ENCODE results near the gene NRL. TPM values are rescaled to one million over a fixed set of nuclear protein-coding genes. Genes with fewer than 3 reads are reported as not detected.

Gene NRL
- total RNA-seq, 1 experiment from 2014 or later, result 0.66 TPM

DNA sequence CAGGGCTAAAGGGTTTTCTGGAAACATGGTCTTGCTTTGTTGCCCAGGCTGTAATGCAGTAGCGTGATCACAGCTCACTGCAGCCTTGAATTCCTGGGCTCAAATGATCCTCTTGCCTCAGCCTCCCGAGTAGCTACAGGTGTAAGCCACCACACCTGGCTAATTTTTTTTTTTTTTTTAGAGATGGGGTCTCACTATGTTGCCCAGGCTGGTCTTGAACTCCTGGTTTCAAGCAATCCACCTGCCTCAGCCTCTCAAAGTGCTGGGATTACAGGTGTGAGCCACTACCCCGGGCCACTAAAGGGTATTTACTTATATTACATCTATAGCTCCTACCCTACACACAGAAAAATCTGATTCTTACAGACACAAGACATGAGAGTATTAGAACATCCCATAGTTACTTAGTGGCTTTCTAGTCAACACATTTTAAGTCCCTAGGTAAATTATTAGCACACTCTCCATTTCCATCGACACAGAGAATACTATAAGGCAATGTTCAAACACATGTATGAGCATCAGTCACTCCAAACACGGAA is 6.3 kb downstream of the NRL start:
- H3K4me1 ChIP-seq (ENCODE audit: control insufficient read depth in 1 of 2, insufficient read depth in 2 of 2, low read length in 2 of 2), result peaks cover 2 to 9% of the 10 kb centered on the region in 2 experiments; a peak in 3 of 4 replicates
- ChIA-PET RAD21 (ENCODE audit: low non-redundant PET in 1 of 2, low total read pairs in 2 of 2, uncharacterized antibody in 2 of 2, unreplicated experiment in 2 of 2) (interaction anchor here (0.8 to 2.6 kb wide), 6 partner anchors 14 to 57 kb away, joined by 3 to 26 read pairs (median 7); partner anchors contain the start of genes PCK2 (in 2 of the 2) and CARMIL3 (in 1 of the 2)), CTCF (interaction anchor here (0.7 to 5.5 kb wide), 20 partner anchors 10 to 520 kb away, joined by 3 to 116 read pairs (median 5); partner anchors contain the start of genes CARMIL3, DHRS4L2, EMC9 and IRF9), POLR2A (interaction anchor here (0.5 to 1.6 kb wide), 10 partner anchors 15 to 133 kb away, joined by 3 to 18 read pairs (median 4); partner anchors contain the start of genes CARMIL3, PCK2, PSME1 and PSME2)
- peak overlapping the region; percentile 50 for H3K4me2 ChIP-seq (ENCODE audit: low read length)
- H2AFZ ChIP-seq (ENCODE audit: low read depth, low read length, poor library complexity, severe bottlenecking), result peak overlapping the region; percentile 59
- DNase-seq (ENCODE audit: low read depth, low spot score), result no peak
- BruUV-seq (replicated peaks), result no TSS peak
- H3K27me3 ChIP-seq (ENCODE audit: insufficient read depth, low read length), result no peaks in the 10 kb centered on the region
- ATAC-seq, result no peak; the same call in 1 of the 2 replicates
- H3K79me2 ChIP-seq (ENCODE audit: insufficient read depth, low read length), result no peaks in the 10 kb centered on the region
- H3K27ac ChIP-seq (ENCODE audit: low read depth, low read length), result no peak overlapping the region
- H3K9ac ChIP-seq (ENCODE audit: low read length), result peak overlapping the region; percentile 2; the same call in 1 of the 2 replicates
- intact Hi-C loops (cut with micrococcal nuclease), result loop anchor here (1.0 kb wide), 1 partner anchor 94 kb away; no protein-coding TSS in a partner anchor
- H3K36me3 ChIP-seq (ENCODE audit: control insufficient read depth in 1 of 2, insufficient read depth in 2 of 2, low read length in 2 of 2), result no peaks in the 10 kb centered on the region
- H4K20me1 ChIP-seq (ENCODE audit: insufficient read depth), result no peaks in the 10 kb centered on the region
- H3K9me3 ChIP-seq (ENCODE audit: control insufficient read depth in 1 of 2, insufficient read depth in 1 of 2, low read depth in 1 of 2, low read length in 2 of 2), result peaks cover 0 to 5% of the 10 kb centered on the region in 2 experiments; a peak in 1 of 4 replicates
- H3K9me2 ChIP-seq (ENCODE audit: insufficient read depth), result no peaks in the 10 kb centered on the region
- no peak for TF ChIP-seq FOSL1 (IDR thresholded peaks at IDR 0.05; ENCODE audit: low read depth)
- no peak for TF ChIP-seq CTCF (IDR thresholded peaks at IDR 0.05 in 2 of 3, conservative IDR thresholded peaks at IDR 0.05 in 1 of 3; ENCODE audit: borderline replicate concordance in 1 of 3, insufficient read depth in 1 of 3, low read depth in 2 of 3, low read length in 2 of 3)
- no peak for TF ChIP-seq TCF7L2 (IDR thresholded peaks at IDR 0.05; ENCODE audit: borderline replicate concordance, extremely low read depth, insufficient read depth, insufficient read length)
- TF ChIP-seq ELF1 (IDR thresholded peaks at IDR 0.05; ENCODE audit: borderline replicate concordance, low read depth), result no peak
- no peak for TF ChIP-seq ZBTB33 (IDR thresholded peaks at IDR 0.05; ENCODE audit: extremely low read depth, insufficient replicate concordance, low read length)
- TF ChIP-seq JUND (IDR thresholded peaks at IDR 0.05), result no peak
- TF ChIP-seq SRF (IDR thresholded peaks at IDR 0.05; ENCODE audit: low read depth), result no peak
- TF ChIP-seq, protein P1, sequence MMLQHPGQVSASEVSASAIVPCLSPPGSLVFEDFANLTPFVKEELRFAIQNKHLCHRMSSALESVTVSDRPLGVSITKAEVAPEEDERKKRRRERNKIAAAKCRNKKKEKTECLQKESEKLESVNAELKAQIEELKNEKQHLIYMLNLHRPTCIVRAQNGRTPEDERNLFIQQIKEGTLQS (IDR thresholded peaks at IDR 0.05), result no peak
- TF ChIP-seq YY1 (IDR thresholded peaks at IDR 0.05; ENCODE audit: extremely low read depth, insufficient replicate concordance, low read depth, low read length), result no peak
- no peak for TF ChIP-seq RAD21 (IDR thresholded peaks at IDR 0.05; ENCODE audit: low read depth)
- TF ChIP-seq CBX3 (IDR thresholded peaks at IDR 0.05; ENCODE audit: low read depth), result no peak
- no peak for TF ChIP-seq ZFX (IDR thresholded peaks at IDR 0.05)
- TF ChIP-seq EZH2 (IDR thresholded peaks at IDR 0.05), result no peak
- TF ChIP-seq, protein P2, sequence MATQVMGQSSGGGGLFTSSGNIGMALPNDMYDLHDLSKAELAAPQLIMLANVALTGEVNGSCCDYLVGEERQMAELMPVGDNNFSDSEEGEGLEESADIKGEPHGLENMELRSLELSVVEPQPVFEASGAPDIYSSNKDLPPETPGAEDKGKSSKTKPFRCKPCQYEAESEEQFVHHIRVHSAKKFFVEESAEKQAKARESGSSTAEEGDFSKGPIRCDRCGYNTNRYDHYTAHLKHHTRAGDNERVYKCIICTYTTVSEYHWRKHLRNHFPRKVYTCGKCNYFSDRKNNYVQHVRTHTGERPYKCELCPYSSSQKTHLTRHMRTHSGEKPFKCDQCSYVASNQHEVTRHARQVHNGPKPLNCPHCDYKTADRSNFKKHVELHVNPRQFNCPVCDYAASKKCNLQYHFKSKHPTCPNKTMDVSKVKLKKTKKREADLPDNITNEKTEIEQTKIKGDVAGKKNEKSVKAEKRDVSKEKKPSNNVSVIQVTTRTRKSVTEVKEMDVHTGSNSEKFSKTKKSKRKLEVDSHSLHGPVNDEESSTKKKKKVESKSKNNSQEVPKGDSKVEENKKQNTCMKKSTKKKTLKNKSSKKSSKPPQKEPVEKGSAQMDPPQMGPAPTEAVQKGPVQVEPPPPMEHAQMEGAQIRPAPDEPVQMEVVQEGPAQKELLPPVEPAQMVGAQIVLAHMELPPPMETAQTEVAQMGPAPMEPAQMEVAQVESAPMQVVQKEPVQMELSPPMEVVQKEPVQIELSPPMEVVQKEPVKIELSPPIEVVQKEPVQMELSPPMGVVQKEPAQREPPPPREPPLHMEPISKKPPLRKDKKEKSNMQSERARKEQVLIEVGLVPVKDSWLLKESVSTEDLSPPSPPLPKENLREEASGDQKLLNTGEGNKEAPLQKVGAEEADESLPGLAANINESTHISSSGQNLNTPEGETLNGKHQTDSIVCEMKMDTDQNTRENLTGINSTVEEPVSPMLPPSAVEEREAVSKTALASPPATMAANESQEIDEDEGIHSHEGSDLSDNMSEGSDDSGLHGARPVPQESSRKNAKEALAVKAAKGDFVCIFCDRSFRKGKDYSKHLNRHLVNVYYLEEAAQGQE (IDR thresholded peaks at IDR 0.05; ENCODE audit: low read depth), result no peak
- TF ChIP-seq POLR2AphosphoS5 (IDR thresholded peaks at IDR 0.05; ENCODE audit: low read depth, low read length), result no peak
- no peak overlapping the region for H3K4me3 ChIP-seq (replicated peaks in 1 of 2; ENCODE audit: low read depth in 1 of 2, low read length in 2 of 2)

Measured in HCT116 (cell line).